HG03378 (cell line): ENCODE measurements around the gene TMEM80.
A peak's percentile ranks its signal among the peaks of the same experiment; 100 is the strongest.

Source experiments
- ATAC-seq: cut with Tn5 transposase; IDR thresholded peaks from one replicate; pipeline ENCODE4 v1.9.1; 2021; ENCODE audit warnings: mild to moderate bottlenecking, moderate library complexity; ENCODE audit not compliant: unreplicated experiment

Gene TMEM80

DNA sequence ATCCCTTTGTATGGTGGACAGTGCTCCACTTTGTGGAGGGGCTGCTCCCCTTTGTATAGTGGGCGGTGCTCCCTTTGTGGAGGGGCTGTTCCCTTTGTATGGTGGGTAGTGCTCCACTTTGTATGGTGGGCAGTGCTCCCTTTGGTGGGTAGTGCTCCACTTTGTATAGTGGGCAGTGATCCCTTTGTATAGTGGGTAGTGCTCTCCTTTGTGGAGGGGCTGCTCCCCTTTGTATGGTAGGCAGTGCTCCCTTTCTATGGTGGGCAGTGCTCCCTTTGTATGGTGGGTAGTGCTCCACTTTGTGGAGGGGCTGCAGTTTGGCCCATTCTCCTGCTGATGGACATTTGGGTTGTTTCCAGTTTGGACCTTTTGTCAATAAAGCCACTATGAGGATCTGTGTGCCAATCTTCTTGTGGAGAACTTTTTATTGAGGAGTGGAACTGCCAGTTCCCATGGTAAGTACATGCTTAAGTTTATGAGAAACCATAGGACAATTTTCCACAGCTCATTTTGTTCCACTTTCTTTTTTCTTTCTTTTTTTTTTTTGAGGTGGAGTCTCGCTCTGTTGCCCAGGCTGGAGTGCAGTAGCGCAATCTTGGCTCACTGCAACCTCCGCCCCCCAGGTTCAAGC, 47.1 kb downstream of the TMEM80 start:
- no peak for ATAC-seq

DNA sequence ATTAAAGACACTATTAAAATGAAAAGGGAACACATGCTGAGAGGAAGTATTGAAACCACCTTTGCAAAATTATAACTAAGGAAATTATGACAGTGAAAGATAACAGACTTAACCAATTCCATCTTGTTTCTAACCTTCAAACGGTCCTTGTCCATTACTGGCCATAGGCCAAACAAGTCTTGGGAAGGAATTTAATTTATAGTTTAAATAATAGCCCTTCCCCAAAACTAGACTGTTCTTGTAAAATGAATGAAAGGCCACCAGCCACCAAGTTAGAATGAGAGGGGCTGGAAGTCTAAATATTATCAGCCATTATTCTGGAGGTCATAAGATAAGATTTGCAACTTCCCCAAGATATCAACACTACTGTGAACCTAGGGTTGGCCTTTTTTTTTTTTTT, 49.8 kb downstream of the TMEM80 start:
- ATAC-seq, result no peak

DNA sequence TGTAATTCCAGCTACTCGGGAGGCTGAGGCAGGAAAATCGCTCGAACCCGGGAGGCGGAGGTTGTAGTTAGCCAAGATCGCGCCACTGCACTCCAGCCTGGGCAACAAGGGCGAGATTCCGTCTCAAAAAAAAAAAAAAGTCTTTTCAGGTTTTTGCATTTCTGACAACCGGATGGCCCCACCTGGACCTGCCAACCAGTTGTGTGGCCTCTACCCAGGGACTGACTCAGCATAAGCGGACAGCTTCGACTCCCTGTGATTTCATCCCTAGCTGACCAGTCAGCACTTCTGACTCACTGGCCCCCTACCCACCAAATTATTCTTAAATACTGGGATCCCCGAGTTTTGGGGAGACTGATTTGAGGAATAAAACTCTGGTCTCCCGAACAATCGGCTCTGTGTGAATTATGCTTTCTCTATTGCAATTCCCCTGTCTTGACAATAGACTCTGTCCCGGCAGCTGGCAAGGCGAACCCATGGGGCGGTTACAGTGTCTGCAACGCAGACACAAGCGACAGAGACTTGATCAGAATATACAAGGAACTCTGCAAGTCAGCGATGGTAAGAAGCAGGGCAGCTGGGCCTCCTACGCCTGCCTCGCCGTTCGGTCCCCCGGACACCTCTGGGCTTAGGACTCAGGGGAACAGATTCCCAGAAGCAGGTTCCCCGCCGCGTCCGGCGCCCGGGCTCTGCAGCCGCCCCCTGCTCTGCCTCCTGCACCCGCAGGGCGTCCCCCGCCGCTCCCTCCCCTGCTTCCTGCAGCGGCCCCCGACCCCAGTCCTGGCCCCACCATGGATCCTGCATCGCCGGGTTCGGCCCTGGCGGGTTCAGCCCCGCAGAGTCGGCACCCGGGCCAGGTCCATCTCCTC, 50.9 kb downstream of the TMEM80 start:
- ATAC-seq, result peak; percentile 22

DNA sequence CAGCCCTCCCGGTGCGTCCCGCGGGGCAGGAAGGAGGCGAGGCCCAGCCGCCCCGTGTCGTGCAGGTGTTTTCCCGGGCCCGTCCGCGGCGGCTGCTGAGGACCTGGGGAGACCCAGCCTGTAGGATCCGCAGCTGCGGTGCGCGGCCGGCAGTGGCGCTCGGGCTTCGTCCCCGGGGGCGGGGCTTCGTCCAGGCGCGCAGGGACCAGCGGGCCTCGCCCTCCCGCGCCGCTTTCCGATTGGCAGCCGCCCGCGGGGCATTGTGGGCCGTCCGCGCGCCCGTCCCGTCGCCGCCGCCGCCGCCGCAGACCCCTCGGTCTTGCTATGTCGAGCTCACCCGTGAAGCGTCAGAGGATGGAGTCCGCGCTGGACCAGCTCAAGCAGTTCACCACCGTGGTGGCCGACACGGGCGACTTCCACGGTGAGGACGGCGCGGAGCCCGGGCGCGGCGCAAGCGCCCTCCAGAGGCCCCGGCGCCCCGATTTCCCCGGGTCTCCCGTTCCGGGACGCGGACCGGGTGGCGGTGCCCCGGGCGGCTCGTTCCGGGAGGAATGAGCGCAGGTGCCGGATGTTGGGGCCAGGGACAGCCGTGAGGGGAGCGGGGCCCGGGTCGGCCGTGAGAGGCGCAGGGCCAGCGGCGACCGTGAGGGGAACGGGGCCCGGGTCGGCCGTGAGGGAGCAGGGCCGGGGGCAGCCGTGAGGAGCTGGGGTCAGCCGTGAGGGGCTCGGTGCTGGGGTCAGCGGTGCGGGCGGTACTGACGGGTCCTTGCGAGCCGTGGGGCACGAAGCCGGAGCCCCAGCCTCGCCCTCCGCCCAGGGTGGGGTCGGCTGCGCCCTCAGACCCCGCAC, 51.8 kb downstream of the TMEM80 start, which contains the start of gene TALDO1:
TSS of gene TALDO1 (plus strand) at position 307 of the 849 bp plus-strand sequence. CDS start at position 325, 18 bp downstream.
- ATAC-seq, result peak; percentile 55

DNA sequence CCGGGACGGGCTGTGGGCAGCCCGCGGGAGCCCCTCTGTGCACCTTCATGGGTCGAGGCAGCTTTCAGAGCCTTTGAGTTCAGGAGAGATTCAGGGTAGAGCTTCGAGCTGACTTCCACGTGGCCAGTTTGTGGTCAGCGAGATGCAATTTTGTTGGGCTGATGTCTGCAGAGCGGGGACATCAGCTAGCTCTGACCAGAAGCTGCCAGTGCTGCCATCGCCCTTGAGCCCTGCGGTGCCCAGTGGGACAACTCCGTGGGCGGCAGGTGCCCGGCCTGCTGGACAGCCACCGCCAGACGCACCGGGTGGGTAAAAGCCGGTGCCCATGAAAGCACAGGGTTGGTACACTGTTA, 52.4 kb downstream of the TMEM80 start:
- ATAC-seq, result no peak

DNA sequence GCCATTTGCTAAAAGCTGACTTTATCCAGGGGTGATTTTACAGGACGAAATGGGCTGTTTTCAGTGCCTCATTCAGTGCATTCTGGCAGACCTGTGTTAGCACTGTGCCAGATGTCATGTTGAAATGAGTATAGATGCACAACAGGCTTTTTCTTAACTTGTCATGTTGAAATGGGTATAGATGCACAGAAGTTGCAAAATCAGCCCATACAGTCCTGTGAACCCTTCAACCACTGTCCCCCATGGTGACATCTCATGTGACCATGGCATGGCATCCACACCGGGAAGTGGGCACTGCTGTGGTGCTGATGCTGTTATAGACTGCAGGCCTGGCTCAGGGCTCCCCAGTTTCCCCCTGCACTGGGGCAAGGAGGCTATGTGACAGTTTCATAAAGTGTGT, 54.1 kb downstream of the TMEM80 start:
- no peak for ATAC-seq
